HEK293 (cell line): Measurements from ENCODE around the gene RABEP2.
A peak's percentile ranks its signal among the peaks of the same experiment; 100 is the strongest.
"Not testable (repeated sequence)": the region's sequence is repeated elsewhere in the genome, so short reads cannot be mapped to it uniquely, and the experiment has no call there.

Source experiments
- CTCF ChIA-PET: fragments of 350-600 bp; formaldehyde crosslinking; extraction: SDS; loops from one replicate; lab custom pipeline; 2021; ENCODE audit warnings: antibody characterized with exemption; lab: Yijun Ruan, JAX
- POLR2A ChIA-PET: fragments of 300-600 bp; formaldehyde crosslinking; extraction: SDS; loops from one replicate; lab custom pipeline; 2020; ENCODE audit warnings: antibody characterized with exemption, inconsistent platforms; lab: Yijun Ruan, JAX
- H3K27ac ChIP-seq: fragments of 200-500 bp; sonication (Bioruptor generic); 2 replicates; pipeline ENCODE4 v1.5.1; 2014; ENCODE audit warnings: low read depth, low read length, control low read depth, inconsistent platforms; ENCODE audit errors: extremely low read depth
- H3K36me3 ChIP-seq, 2 experiments: fragments of 200-500 bp in 1 of 2; sonication (Bioruptor generic) in 1 of 2; 1 replicate in 1 of 2; 2 replicates in 1 of 2; pipeline ENCODE4 v1.5.1; 2014 to 2017; ENCODE audit warnings: inconsistent platforms in 2 of 2, low read length in 2 of 2; ENCODE audit not compliant: control insufficient read depth in 2 of 2, insufficient read depth in 1 of 2
- H3K4me1 ChIP-seq: fragments of 200-500 bp; sonication (Bioruptor generic); 2 replicates; pipeline ENCODE4 v1.5.1; 2014; ENCODE audit warnings: mild to moderate bottlenecking, low read length, inconsistent platforms; ENCODE audit not compliant: control insufficient read depth, insufficient read depth
- H3K4me3 ChIP-seq: 2 replicates; pipeline ENCODE4 v1.5.1; 2011; ENCODE audit warnings: low read depth, mild to moderate bottlenecking, control low read depth, low read length, moderate library complexity
- H3K9me3 ChIP-seq: fragments of 200-500 bp; sonication (Bioruptor generic); 2 replicates; pipeline ENCODE4 v1.5.1; 2014; ENCODE audit warnings: low read depth, low read length, inconsistent platforms; ENCODE audit not compliant: control insufficient read depth, insufficient read depth
- AEBP2 ChIP-seq: fragments of 450-650 bp; formaldehyde crosslinking; IDR thresholded peaks from 2 replicates; pipeline ENCODE4 v1.5.1; 2016; ENCODE audit warnings: missing biosample characterization, missing genetic modification characterization, borderline replicate concordance
- EGR2 ChIP-seq: fragments of 450-650 bp; formaldehyde crosslinking; IDR thresholded peaks from 2 replicates; pipeline ENCODE4 v1.5.1; 2016; ENCODE audit warnings: low read depth, missing biosample characterization, missing genetic modification characterization
- HOXA7 ChIP-seq: sonication (generic); formaldehyde crosslinking; IDR thresholded peaks from 2 replicates; pipeline ENCODE4 v1.8.1; 2022; ENCODE audit warnings: missing genetic modification reagents, borderline replicate concordance
- KLF10 ChIP-seq: fragments of 450-650 bp; IDR thresholded peaks from 2 replicates; pipeline ENCODE4 v1.5.1; 2018; ENCODE audit warnings: missing biosample characterization, mild to moderate bottlenecking, missing genetic modification characterization
- KLF7 ChIP-seq: fragments of 450-650 bp; formaldehyde crosslinking; IDR thresholded peaks from 2 replicates; pipeline ENCODE4 v1.5.1; 2016; ENCODE audit warnings: missing biosample characterization, missing genetic modification characterization, borderline replicate concordance
- KLF8 ChIP-seq: fragments of 450-650 bp; formaldehyde crosslinking; IDR thresholded peaks from 2 replicates; pipeline ENCODE4 v1.5.1; 2016; ENCODE audit warnings: missing biosample characterization, missing genetic modification characterization
- SALL2 ChIP-seq: fragments of 450-650 bp; formaldehyde crosslinking; IDR thresholded peaks from 2 replicates; pipeline ENCODE4 v1.5.0; 2017; ENCODE audit warnings: missing biosample characterization, mild to moderate bottlenecking, missing genetic modification characterization, borderline replicate concordance
- SP2 ChIP-seq: fragments of 450-650 bp; formaldehyde crosslinking; IDR thresholded peaks from 2 replicates; pipeline ENCODE4 v1.5.1; 2016; ENCODE audit warnings: missing biosample characterization, missing genetic modification characterization
- TRIM28 ChIP-seq: IDR thresholded peaks from 2 replicates; pipeline ENCODE4 v1.6.1; 2011; ENCODE audit warnings: low read length, control low read depth, borderline replicate concordance
- YY2 ChIP-seq: fragments of 450-650 bp; formaldehyde crosslinking; IDR thresholded peaks from 2 replicates; pipeline ENCODE4 v1.5.1; 2016; ENCODE audit warnings: missing biosample characterization, missing genetic modification characterization
- ZBTB8A ChIP-seq: fragments of 450-650 bp; formaldehyde crosslinking; IDR thresholded peaks from 2 replicates; pipeline ENCODE4 v1.5.1; 2016; ENCODE audit warnings: missing biosample characterization, missing genetic modification characterization
- ZFP41 ChIP-seq: fragments of 450-650 bp; formaldehyde crosslinking; IDR thresholded peaks from 2 replicates; pipeline ENCODE4 v1.5.1; 2016; ENCODE audit warnings: missing biosample characterization, missing genetic modification characterization, borderline replicate concordance
- ZNF121 ChIP-seq: fragments of 450-650 bp; formaldehyde crosslinking; IDR thresholded peaks from 2 replicates; pipeline ENCODE4 v1.5.1; 2016; ENCODE audit warnings: missing biosample characterization, missing genetic modification characterization
- ZNF155 ChIP-seq: fragments of 450-650 bp; formaldehyde crosslinking; IDR thresholded peaks from 2 replicates; pipeline ENCODE4 v1.5.1; 2016; ENCODE audit warnings: missing biosample characterization, missing genetic modification characterization
- ZNF169 ChIP-seq: fragments of 450-650 bp; formaldehyde crosslinking; IDR thresholded peaks from 2 replicates; pipeline ENCODE4 v1.5.1; 2016; ENCODE audit warnings: missing biosample characterization, missing genetic modification characterization
- ZNF175 ChIP-seq: fragments of 450-650 bp; formaldehyde crosslinking; IDR thresholded peaks from 2 replicates; pipeline ENCODE4 v1.5.1; 2016; ENCODE audit warnings: missing biosample characterization, missing genetic modification characterization
- ZNF366 ChIP-seq: fragments of 450-650 bp; formaldehyde crosslinking; conservative IDR thresholded peaks from 2 replicates; pipeline ENCODE4 v1.5.1; 2016; ENCODE audit warnings: missing biosample characterization, missing genetic modification characterization
- ZNF404 ChIP-seq: fragments of 450-650 bp; formaldehyde crosslinking; IDR thresholded peaks from 2 replicates; pipeline ENCODE4 v1.5.1; 2017; ENCODE audit warnings: missing biosample characterization, missing genetic modification characterization
- ZNF423 ChIP-seq: fragments of 450-650 bp; formaldehyde crosslinking; IDR thresholded peaks from 2 replicates; pipeline ENCODE4 v1.5.1; 2016; ENCODE audit warnings: missing biosample characterization, missing genetic modification characterization
- ZNF488 ChIP-seq: fragments of 450-650 bp; formaldehyde crosslinking; IDR thresholded peaks from 2 replicates; pipeline ENCODE4 v1.5.1; 2016; ENCODE audit warnings: missing biosample characterization, missing genetic modification characterization
- ZNF558 ChIP-seq: fragments of 450-650 bp; formaldehyde crosslinking; IDR thresholded peaks from 2 replicates; pipeline ENCODE4 v1.5.1; 2016; ENCODE audit warnings: missing biosample characterization, missing genetic modification characterization
- ZNF629 ChIP-seq: fragments of 450-650 bp; formaldehyde crosslinking; IDR thresholded peaks from 2 replicates; pipeline ENCODE4 v1.5.1; 2017; ENCODE audit warnings: missing biosample characterization, missing genetic modification characterization
- ZNF645 ChIP-seq: fragments of 450-650 bp; formaldehyde crosslinking; IDR thresholded peaks from 2 replicates; pipeline ENCODE4; 2016; ENCODE audit warnings: missing biosample characterization, missing genetic modification characterization
- ZNF654 ChIP-seq: fragments of 450-650 bp; formaldehyde crosslinking; IDR thresholded peaks from 2 replicates; pipeline ENCODE4 v1.5.1; 2016; ENCODE audit warnings: low read depth, missing biosample characterization, missing genetic modification characterization
- ZNF658 ChIP-seq: fragments of 450-650 bp; formaldehyde crosslinking; IDR thresholded peaks from 2 replicates; pipeline ENCODE4; 2016; ENCODE audit warnings: missing biosample characterization, missing genetic modification characterization
- ZNF664 ChIP-seq: fragments of 450-650 bp; formaldehyde crosslinking; IDR thresholded peaks from 2 replicates; pipeline ENCODE4 v1.5.1; 2016; ENCODE audit warnings: missing biosample characterization, missing genetic modification characterization
- ZNF768 ChIP-seq: fragments of 450-650 bp; formaldehyde crosslinking; IDR thresholded peaks from 2 replicates; pipeline ENCODE4 v1.5.1; 2018; ENCODE audit warnings: missing biosample characterization, mild to moderate bottlenecking, missing genetic modification characterization
- ZSCAN16 ChIP-seq: fragments of 450-650 bp; formaldehyde crosslinking; IDR thresholded peaks from 2 replicates; pipeline ENCODE4 v1.5.1; 2016; ENCODE audit warnings: missing biosample characterization, missing genetic modification characterization
- ZSCAN18 ChIP-seq: fragments of 450-650 bp; formaldehyde crosslinking; IDR thresholded peaks from 2 replicates; pipeline ENCODE4 v1.5.1; 2016; ENCODE audit warnings: missing biosample characterization, missing genetic modification characterization

The RABEP2 gene

GRCh38 chr16:28974007-28974436, 49.0 kb upstream of the RABEP2 start (continued):
- no peak for TF ChIP-seq ZNF488 (tag by site-specific recombination)
- no peak for TF ChIP-seq ZNF768 (tag by site-specific recombination)
- TF ChIP-seq ZNF169 (tag by site-specific recombination), result no peak
- TF ChIP-seq KLF10, result no peak
- TF ChIP-seq ZFP41 (tag by site-specific recombination), result no peak
- no peak for TF ChIP-seq SALL2 (tag by site-specific recombination)
- no peak for TF ChIP-seq ZNF629
- TF ChIP-seq KLF8 (tag by site-specific recombination), result no peak
- TF ChIP-seq ZNF366, result peak; percentile 99
- no peak for TF ChIP-seq ZNF155
- TF ChIP-seq ZSCAN16 (tag by site-specific recombination), result no peak
- TF ChIP-seq ZNF558 (tag by site-specific recombination), result 0 out of 2 replicates have a peak, but pooled peaks have one; percentile 4
- peak; percentile 76 for TF ChIP-seq ZNF654
- TF ChIP-seq SP2, result no peak

- peak; percentile 94 for TF ChIP-seq ZNF121 (tag by site-specific recombination)
- H3K27ac ChIP-seq, CTCF ChIA-PET, H3K4me3 ChIP-seq, H3K36me3 ChIP-seq, H3K9me3 ChIP-seq, H3K4me1 ChIP-seq, POLR2A ChIA-PET: not testable (repeated sequence)
Measured at GRCh38 chr16:28969696-28970095, 44.7 kb upstream of the RABEP2 start.

GRCh38 chr16:28967156-28967555, 42.1 kb upstream of the RABEP2 start:
- peaks cover 0 to 30% of the 10 kb centered on the region in 2 experiments; a peak in 2 of 3 replicates for H3K36me3 ChIP-seq
- H3K4me1 ChIP-seq, result no peaks in the 10 kb centered on the region
- TF ChIP-seq YY2 (tag by site-specific recombination), result no peak
- no peak for TF ChIP-seq ZNF175 (tag by site-specific recombination)
- TF ChIP-seq AEBP2 (tag by site-specific recombination), result no peak
- 0 out of 2 replicates have a peak, but pooled peaks have one; percentile 25 for TF ChIP-seq ZNF121 (tag by site-specific recombination)
- TF ChIP-seq, all 188 proteins: peak for 1
- H3K4me3 ChIP-seq, result no peak overlapping the region
- no peaks in the 10 kb centered on the region for H3K9me3 ChIP-seq
- CTCF ChIA-PET, result interaction anchor here (1.0 kb wide), 1 partner anchor 10 kb away, joined by 3 read pairs; no protein-coding TSS in a partner anchor
- no peak overlapping the region for H3K27ac ChIP-seq
- POLR2A ChIA-PET, result interaction anchor here (0.6 to 0.7 kb wide), 2 partner anchors 10 to 26 kb away, joined by 3 to 4 read pairs; no protein-coding TSS in a partner anchor

GRCh38 chr16:28964496-28964895, 39.5 kb upstream of the RABEP2 start:
- POLR2A ChIA-PET, result interaction anchor here (0.9 kb wide), 1 partner anchor 14 kb away, joined by 3 read pairs; no protein-coding TSS in a partner anchor
- no peaks in the 10 kb centered on the region for H3K4me1 ChIP-seq
- CTCF ChIA-PET, result no interaction called here
- peaks cover 11 to 47% of the 10 kb centered on the region in 2 experiments; a peak in 2 of 3 replicates for H3K36me3 ChIP-seq
- H3K27ac ChIP-seq, result no peak overlapping the region
- no peaks in the 10 kb centered on the region for H3K9me3 ChIP-seq
- no peak overlapping the region for H3K4me3 ChIP-seq
- TF ChIP-seq ZNF645 (tag by site-specific recombination), result no peak
- no peak for TF ChIP-seq TRIM28
- TF ChIP-seq ZNF423 (tag by site-specific recombination), result no peak
- no peak for TF ChIP-seq ZBTB8A (tag by site-specific recombination)
- TF ChIP-seq EGR2 (tag by site-specific recombination), result no peak
- no peak for TF ChIP-seq KLF7 (tag by site-specific recombination)
- TF ChIP-seq ZNF658, result no peak
- TF ChIP-seq ZSCAN18, result no peak
- no peak for TF ChIP-seq ZNF404 (tag by site-specific recombination)
- no peak for TF ChIP-seq ZNF664 (tag by site-specific recombination)
- no peak for TF ChIP-seq HOXA7 (CRISPR knock-in tag)
